HG03469 (cell line): ENCODE results near the gene INSR.

Experiments
- ATAC-seq: cut with Tn5 transposase; IDR thresholded peaks from one replicate; pipeline ENCODE4 v1.9.1; 2021; ENCODE audit warnings: mild to moderate bottlenecking, moderate library complexity, moderate number of reproducible peaks; ENCODE audit not compliant: unreplicated experiment

INSR gene

DNA sequence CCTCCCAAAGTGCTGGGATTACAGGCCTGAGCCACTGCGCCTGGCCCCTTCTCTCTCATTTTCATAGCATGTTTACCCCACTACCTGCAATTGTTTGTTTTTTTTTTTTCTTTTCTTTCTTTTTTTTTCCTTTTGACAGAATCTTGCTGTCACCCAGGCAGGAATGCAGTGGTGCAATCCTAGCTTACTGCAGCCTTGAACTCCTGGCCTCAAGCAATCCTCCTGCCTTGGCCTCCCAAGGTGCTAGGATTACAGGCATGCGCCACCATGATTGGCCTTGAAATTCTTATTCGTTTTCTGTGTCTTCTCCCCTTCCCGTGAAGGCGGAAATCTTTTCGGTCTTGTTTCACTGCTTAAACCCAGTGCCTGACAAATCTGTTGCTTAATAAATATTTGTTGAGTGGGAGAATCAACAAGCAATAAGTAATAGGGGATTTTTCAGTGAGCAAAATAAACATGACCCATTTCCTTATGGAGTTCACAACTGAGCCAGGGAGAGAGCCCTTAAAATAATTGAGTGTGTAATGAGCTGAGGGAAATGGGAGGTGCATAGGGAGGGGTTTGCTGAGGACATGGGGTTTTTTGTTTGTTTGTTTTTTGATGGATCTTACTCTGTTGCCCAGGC lies 1.8 kb upstream of the INSR start:
- ATAC-seq, result no peak

DNA sequence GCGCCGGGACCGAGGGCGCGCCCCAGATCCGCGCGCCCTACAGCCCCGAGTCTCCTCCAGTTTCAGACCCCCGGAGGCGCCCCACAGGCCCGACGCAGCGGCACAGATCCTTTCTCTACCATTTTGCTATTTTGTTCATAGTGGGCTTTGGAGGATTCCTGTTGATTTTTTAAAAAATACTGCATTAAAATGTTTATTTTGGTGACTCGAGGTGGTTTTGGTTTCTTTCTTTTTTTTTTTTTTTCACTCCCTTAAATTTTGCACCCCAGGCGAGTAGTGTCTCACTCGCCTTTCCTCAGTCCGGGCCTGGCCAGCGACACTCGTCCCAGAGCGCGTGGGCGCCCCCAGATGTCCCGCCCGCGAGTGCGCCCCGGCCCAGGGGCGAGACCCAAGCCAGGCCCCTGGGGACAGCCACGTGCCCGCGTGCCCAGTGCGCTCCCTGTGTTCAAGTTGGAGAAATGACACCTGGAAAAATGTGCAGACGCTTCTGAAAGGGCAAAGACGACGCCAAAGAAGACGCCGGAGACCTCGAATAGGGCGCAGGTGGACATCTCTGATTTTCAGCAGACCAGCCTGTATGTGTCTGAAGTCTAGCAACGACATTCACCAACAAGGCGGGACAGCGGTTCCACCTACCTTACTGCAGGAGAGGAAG lies 471 bp upstream of the INSR start:
- no peak for ATAC-seq

DNA sequence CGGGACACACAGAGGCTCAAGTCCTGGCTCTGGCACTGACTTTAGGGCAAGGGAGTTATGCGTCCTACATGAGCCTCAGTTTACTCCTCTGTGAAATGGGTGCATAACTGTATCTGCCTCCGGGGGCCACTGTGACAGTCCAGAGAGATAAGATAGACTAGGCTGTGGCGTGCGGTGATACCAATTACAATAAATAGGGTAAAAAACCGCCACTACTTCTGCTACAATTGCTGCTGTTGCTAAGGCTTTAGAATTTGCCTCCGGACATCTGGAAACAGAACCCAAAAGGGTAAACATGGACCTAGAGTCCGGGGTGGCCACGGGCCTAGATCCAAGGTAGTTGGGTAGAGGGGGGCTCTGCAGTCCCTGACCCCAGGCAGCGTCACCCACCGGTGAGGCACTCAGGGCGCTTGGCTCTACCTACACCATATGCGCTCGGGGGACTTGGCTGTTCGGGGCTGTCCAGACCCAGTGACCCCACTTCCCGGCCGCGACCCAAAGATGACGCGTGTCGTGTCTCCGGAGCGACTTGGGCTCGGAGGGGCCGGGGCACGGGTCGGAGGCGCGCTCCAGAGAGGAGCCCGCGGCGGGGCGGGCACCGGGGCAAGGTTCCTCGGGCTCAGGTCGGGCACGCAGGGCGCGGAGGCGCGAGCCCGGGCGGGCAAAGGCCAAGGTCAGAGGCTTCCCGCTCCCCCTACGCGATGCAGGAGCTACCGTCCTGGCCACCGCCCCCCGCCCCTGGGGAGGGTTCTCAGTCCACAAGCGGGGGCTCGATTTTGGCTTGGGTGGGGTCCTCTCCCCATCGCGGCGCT lies 1.1 kb downstream of the INSR start:
- no peak for ATAC-seq

DNA sequence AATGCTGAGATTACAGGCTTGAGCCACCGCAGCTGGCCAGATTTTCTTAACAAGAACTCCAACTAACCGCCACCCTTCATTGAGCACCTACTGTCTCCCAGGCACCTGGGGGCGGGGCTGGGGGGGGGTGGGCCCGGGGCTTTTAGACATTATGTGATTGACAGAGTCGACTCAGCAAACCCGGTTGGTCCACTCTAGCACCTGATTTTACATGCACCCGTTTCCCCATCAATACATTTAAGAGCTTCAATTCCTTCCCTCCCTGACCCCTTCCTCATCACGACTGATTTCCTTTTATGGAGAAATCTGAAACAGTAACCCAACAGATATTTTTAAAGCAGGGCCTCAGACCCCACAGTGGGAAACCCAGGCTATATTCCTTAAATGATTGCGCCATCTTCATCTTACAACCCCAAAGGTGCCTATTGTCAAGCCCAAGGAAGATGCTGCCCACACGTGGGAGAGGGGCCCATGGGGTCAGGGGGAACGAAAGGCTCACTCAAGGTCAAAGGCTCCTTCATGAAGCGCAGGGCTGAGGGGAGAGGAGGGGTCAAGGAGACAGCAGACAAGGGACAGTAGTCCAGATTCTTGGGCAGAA lies 1.8 kb downstream of the INSR start:
- ATAC-seq, result no peak

DNA sequence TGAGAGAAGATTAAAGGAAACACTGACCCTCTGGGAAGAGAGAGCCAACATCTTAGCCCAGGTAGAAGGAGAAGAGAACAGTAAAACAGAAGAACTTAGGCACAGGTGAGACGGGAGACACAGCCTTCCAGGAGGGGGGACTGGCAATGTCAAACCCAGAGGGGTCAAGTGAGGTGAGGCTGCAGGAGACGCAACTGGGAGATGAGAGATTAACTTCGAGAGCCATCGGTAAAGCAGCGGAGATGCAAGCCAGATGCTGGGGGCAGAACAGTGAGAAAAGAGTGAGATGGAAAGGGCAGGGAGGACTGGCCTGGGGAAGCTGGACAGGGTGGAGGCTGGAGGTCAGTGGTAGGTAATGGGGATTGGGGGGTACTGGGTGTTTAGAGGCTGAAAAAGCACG lies 5.2 kb downstream of the INSR start:
- ATAC-seq, result no peak

DNA sequence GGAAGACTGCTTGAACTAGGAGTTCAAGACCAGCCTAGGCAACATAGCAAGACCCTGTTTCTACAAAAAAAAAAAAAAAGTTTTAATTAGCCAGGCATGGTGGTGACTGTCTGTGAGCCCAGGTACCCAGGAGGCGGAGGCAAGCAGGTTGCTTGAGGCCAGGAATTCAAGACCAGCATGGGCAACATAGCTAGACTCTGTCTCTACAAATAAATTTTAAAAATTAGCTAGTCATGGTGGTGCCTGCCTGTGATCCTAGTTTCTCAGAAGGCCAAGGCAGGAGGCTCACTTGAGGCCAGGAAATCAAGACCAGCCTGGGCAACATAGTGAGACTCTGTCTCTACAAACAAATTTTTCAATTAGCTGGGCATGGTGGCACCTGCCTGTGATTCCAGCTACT lies 6.1 kb downstream of the INSR start:
- ATAC-seq, result no peak

DNA sequence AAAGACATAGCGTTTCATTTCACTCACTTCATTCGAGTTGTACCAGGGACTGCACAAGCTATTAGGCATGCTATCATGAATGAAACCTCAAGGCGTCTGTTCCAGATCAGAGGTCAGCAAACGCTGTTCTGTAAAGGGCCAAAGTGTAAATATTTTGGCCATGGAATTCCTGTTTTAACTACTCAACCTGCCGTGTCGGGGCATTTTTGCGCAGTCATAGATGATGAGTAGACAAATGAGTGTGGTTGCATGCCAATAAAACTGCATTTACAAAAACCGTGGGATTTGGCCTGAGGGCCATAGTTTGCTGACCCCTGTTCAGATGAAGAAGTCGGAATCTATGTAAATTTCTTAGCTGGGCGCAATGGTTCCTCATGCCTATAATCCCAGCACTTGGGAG lies 6.5 kb downstream of the INSR start:
- ATAC-seq, result no peak

DNA sequence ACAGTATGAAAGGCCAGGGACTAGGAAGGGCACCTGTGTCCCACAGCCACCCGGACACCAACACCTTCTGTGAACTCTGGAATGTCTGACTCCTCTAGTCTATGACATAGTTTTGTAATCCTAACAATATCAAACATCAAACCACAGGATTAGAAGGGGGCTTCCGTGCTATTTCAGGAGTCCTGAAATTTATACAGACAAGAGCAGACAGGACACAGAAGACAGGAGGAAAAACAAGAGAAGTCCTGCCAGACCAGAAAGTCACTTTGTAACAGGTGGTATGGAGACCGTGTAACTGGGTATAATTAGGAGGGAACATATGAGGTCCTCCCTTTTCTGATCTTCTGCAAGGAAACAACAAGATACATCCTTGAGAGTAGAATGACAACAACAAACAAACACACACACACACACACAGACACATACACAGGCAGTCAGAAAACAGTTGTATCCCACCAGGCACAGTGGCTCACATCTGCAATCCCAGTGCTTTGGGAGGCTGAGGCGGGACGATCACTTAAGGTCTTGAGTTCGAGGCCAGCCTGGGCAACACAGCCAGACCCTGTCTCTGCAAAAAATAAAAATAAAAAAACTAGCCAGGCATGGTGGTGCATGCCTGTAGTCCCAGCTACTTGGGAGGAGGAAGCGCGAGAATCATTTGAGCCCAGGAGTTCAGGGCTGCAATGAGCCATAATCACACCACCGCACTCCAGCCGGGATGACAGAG lies 13.1 kb downstream of the INSR start:
- no peak for ATAC-seq

DNA sequence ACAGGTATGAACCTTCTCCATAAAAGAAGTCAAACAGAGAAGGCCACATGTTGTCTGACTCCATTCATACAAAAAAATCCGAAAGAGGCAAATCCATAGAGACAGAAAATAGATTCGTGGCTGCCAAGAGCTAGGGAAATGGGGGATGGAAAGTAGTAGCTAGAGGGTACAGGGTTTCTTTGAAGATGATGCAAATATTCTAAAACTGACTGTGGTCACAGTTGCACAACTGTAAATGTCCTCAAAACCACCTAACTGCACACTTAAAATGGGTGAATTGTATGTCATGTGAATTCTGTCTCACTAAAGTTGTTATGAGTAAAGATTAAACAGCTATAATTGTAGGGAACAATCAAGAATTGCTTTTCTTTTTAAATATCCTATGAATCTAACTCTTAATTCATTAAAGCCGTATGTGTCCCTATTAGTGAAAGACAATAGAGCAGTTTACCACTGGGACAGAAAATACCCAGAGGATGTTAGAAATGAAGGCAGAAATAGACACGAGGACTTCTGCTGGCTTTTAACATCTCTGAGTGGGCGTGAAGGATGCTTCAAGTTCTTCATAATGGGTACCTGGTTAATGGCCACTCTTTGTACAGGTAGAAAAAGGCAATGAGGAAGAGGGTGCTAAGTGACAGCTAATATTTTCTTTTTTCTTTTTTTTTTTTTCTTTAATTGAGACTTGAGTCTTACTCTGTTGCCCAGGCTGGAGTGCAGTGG lies 21.2 kb downstream of the INSR start:
- ATAC-seq, result no peak

DNA sequence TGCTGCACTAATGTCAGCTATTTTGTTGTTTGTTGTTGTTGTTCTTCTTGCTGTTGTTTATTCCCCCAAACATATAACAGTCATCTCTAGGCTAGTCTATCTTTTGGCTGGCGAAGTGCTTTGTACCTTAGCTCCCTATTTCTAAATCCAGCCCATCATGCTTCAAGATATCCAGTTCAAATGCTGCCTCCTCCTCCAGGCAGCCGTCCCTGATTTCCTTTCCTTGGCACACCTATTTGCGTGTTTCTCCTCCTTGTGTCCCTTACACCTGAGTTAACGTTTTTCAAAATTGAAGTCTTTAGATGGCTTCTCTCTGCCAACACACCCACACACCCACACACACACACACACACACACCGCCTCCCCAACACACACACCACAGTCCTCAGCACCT lies 25.5 kb downstream of the INSR start:
- ATAC-seq, result no peak

DNA sequence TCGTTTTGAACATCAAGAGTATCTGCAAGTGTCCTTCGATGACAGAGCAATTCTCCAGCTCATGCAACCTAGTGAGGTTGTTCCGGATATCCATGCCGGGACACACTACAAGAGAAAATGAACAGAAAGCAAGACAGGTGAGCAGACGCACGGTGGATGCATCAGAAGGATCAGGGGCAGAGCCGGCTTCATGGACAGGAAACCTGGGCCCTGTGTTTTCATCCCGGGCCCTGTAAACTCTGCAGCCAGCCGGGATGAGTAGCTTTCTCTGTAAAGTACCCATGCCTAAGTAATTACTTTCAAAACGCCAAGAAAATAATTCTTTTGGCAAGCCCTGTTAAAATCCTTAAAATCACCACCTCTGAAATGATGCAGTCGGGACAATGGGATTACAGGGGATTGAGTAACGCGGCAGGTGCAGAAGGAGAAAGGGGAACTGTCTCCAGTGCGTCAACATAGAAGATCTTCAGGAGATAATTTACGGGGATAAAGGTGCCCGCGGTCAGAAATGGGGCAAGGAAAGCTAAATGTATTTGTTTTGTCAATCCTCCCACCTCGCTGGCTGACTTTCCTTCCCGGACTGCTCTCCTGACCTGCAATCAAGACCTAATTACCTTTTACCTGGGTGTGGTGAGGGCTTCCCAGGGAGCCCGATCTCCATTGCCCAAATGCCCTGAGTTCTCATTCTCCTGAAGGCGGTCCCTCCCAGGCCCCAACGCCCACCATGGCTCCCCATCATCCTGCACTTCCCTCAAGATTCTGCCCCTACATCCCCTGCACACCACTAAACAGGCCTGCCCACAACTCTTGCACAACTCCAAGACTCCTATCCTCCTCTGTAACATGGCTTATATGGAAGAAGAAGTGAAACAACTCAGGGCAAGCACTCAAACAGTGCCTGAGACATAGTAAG lies 26.2 kb downstream of the INSR start:
- ATAC-seq, result no peak

DNA sequence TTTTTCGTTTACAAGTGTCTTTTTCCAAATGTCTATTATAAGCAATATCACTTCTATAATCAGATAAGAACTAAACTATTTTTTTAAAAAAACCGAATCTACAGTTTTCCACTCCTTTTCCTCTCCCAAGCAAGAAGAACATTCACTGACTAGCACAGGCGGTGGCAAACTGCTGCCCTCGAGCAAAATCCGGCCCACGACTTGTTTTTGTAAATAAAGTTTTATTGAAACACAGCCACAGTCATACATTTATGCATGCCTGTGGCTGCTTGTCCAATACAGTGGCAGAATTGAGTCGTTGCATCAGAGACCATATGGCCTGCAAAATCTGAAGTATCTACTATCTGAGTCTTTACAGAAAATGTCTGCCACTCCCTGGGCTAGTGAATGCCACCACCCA lies 27.4 kb downstream of the INSR start:
- no peak for ATAC-seq

DNA sequence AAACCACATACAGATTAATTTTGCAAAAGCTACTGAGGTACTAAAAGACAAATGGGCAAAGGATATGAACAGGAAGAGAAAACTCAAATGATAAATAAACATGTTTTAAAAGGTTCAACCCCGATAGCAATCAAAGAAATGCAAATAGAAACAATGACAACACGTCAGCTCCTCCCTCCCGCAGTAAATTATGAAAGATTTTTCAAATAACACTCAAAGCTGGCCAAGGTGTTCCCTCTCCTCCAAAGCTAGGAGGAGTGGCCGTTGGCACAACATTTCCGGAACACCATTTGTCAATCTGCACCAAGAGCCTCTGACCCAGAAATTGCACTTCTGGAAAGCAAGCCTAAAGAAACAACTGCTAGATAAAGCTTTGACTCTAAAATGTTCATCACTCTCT lies 28.3 kb downstream of the INSR start:
- no peak for ATAC-seq

DNA sequence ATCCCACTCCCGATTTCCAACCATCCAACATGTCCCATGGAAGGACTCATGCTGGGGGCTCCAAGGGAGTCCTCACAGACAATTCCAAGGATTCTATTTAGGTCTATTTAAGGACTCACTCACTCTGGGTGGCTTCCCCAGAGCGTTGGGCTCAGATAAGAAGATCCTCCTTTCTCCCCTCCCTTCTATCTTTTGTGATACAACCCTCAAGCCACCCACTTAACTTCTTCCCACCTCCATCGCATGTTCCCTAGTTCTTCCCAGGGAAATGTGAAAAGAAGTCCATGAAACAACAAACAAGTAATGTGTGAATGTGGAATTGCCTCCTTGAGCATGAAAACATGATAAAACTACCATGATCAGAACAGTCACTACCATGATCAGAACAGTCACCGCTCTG lies 29.4 kb downstream of the INSR start:
- no peak for ATAC-seq

DNA sequence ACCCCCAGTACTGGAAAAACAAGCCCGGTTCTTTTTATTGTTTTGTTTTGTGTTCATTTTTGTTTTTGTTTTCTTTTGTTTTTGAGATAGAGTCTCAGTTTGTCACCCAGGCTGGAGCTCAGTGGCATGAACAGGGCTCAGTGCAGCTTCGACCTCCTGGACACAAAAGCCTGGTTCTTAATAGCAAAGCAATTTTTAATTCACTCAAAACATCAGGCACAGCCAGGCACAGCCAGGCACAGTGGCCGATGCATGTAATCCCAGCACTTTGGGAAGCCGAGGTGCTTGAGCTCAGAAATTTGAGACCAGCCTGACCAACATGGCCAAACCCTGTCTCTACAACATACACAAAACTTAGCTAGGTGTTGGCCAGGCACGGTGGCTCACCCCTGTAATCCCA lies 30.7 kb downstream of the INSR start:
- no peak for ATAC-seq

DNA sequence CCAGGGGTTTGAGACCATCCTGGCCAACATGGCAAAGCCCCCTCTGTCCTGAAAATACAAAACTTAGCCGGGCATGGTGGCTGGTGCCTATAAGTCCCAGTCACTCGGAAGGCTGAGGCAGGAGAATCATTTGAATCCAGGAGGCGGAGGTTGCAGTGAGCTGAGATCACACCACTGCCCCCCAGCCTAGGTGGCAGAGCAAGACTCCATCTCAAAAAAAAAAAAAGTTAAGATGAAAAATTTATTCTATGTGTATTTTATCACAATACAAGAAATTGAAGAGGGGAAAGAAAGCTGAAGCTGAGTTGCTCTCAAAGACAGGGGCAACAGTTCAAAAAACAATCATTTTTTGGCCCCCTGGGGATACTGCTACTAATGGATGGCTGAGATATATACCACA lies 31.1 kb downstream of the INSR start:
- ATAC-seq, result no peak

DNA sequence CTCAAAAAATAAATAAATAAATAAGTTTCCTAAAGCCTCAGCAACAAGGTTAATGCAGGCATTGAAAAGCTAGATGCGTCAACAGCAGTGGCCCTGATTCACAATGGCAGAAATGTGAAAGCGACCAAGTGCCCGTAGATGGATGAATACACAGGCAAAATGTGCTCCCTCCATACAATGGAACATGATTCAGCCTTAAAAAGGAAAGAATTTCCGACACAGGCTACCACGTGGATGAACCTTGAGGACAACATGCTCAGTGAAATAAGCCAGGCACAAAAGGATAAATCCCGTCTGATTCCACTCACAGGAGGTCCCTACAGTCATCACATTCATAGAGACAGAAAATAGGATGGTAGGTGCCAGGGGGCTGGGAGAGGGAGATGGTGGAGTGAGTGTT lies 31.7 kb downstream of the INSR start:
- no peak for ATAC-seq

DNA sequence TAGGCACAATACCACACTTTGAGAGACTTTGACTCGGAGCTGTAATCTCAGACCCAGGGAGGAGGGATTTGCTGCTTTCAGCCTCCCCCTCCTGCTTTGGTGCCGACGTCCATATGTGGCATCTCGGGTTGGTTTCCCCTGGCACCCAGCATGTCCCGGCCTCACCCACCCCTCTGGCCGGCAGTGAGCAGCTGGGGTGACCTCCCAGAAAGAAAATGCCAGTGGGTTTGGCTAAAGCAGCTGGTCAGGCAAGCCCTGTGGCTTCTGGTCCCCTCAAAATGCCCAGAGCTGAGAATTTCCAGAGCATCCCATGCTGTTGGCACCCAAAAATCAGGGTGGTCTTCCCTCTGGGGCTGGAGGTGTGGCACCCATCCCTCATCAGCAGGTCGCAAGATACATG lies 34.1 kb downstream of the INSR start:
- ATAC-seq, result no peak

DNA sequence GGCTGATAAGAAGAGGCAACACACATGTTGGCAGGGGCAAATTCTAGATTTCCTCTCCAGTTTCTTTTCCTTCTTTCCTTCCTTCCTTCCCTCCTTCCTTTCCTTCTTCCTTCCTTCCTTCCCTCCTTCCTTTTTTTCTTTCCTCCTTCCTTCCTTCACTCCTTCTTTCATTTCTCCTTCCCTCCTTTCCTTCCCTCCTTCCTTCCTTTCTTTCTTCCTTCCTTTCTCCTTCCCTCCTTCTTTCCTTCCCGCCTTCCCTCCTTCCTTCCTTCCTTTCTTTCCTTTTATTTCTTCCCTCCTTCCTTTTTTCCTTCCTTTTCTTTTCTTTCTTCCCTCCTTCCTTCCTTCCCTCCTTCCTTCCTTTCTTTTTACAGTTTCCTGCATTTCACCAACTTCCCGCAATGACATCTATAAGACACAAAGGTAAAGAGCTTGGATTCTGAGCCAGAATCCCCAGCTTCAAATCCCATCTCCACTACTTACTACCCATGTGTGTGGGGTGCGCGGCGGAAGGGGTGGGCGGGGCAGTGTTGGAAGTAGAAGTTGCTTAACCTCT lies 35.3 kb downstream of the INSR start:
- ATAC-seq, result no peak
